Activated CD4-positive, alpha-beta T cell treated with anti-CD3 and anti-CD28 coated beads for 24 hours (primary cell): ENCODE data around the gene WDR48.

Experiments used
- DNase-seq, 2 donors: peaks; one replicate each; pipeline ENCODE4 v3.0.0-alpha.2; 2020; ENCODE audit warnings: low read depth in 2 of 2

The WDR48 gene

DNA sequence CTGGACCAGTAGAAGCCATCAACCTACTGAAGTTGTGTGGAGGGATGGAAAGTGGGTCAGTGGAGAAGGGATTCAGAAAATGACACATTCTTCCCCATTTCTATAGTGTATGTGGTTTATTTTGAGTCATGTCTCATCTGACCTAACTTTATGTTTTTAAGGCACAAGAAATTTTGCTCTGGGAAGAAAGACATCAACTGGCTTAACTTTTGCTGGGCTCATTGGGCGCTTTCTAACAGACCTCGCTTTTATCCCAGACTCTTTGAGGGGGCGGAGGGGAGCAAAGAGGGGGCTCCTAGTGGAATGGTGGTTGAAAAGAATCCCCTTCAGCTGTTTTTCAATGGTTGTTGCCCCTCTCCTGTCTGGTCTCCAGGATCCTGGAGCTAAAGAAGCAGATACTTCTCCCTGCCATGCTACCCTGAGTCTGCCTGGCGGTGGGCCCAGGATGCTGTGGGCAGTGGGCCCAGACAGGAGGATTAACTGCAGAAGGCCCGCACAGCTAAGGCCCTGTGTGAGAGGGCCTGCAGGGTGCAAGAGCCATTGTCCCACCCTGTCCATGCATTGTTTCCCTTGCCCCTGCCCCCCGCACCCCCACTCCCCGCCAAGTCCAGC lies 87.1 kb downstream of the WDR48 start:
- DNase-seq, result no peak

DNA sequence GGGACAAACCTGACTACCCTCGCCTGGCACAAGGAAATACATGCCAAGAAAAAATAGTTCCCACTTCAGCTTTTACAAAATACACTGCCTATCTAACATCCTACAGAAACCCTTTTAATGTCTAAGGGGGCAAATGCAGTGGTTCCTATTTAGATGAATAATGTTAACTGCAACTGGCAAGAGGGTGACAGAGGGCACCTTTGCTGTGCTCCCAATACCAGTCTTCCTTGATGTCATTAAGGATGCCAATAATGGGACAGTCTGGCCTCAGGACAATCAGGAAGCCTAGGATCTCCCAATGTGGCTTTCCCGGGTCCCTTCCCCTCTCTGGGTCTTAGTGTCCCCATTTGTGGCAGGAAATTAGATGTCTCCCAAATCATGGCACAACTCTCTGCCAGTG lies 87.6 kb downstream of the WDR48 start:
- no peak for DNase-seq

DNA sequence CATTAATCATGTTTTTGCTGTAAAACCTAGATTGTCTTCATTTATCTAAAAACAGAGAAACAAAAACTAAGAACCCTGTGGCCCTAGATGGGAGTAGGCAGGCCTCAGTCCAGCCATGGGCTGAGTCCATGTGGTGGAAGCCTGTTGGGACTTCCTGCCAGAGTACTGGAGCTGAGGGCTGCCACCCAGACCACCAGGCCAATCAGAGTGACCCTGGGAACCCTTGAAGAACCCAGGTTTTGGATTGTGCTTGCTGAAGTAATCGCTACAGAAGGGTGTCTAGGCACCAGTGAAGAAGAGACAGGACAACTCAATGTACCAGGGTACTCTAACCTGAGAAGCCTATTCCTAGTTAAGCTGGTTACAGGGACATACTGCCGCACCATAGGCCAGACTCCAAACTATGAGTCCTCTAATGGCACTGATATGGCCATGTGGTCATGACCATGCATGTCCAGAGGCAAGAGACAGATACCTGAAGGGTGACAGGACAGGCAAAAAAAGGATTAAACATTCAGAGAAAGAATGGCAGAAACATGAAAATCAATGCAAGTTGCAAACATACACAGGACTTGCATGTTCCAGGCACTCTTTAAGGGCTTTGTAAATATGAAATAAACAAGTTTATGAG lies 88.6 kb downstream of the WDR48 start:
- no peak for DNase-seq

DNA sequence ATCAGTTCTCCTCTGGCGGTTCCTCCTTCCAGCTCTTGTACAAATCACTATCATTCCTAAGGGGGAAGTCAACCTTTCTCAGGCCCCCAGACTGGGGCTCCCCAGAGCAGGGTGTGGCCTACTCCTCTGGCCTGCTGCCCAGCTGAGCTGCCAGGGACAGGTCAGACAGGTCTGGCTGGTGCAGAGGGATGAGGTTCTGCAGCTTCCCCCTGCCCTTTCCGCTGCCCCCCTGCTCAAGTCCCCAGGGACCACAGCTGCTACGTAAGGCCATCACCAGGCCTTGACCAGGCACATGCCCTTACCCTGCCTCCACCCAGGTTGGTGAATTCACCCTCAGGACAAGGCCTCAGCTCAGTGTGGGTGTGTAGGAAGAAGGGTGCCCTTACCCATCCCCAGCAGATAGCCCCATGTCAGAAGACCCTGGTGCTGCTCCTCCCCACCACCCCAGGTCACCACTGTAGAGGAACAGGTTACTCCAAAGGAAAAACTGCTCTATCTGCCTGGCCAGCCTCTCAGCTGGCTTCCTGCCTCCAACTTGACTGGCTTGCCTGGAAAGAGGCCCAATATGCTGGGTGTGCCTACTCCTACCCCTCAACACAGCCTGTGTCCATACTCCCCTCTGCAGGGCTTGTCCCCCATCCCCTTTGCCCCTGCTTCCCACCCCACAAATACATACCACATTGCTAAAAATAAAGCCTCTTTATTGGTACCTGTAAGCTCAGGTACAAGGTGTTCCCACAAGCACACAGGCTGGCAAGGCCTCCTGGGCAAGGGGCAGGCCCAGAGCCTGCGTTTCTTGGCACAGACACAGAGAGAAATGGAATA lies 89.6 kb downstream of the WDR48 start:
- no peak for DNase-seq

DNA sequence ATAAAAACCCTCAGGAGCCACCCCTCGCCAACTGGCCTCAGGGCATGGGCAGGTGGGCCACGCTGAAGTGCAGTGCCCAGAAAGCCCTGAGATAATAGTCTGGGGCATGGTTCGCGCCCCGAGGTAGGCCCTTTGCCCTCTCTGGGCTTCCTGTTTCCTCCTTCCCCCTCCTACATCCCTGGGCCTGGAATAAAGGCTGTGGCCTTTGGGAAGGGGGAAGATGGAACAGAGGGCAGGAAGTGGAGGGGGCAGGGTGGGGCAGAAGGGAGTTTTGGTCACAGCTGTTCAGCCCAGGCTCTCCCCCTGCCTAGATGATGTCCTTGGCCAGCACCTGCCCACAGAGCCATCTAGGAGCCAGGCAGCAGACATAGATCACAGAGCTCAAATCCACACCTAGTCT lies 90.3 kb downstream of the WDR48 start:
- no peak for DNase-seq

DNA sequence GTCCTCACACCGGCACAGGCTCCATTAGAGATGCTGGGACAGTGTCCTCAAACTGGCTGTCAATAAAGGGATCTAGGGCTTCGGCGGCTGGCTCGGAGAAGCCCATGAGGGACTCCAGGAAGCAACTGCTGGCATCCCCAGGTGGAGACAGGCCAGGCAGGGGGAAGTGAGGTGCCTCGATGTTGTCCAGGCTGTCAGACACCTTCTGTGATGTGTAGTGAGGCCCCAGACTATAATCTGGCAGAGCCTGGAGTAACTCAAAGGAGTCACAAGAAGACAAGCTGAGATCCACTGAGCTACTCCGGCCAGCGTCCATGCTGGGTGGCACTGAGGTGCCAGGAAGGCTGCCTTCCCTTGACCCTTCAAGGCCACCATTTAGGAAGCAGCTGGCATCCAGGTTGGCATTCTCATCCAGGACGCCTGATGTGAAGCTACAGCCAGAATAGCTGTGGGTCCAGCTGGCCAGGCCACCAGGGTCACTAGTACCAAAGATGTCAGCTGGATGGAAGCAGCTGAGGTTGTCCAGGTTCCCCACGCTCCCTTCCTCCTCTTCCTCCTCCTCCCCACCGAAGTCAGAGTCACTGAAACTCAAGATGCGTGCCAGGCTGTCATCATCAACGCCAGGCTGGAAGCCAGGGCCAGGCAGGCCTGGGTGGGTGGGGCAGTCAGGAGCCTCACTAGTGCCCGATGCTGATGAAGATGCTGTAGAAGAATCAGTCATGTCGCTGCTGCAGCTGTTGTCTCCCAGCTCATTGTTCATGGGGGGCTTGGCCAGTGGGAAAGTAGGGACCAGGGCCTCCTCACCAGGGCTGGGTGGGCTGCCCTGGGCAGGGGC lies 91.5 kb downstream of the WDR48 start:
- DNase-seq, result no peak

DNA sequence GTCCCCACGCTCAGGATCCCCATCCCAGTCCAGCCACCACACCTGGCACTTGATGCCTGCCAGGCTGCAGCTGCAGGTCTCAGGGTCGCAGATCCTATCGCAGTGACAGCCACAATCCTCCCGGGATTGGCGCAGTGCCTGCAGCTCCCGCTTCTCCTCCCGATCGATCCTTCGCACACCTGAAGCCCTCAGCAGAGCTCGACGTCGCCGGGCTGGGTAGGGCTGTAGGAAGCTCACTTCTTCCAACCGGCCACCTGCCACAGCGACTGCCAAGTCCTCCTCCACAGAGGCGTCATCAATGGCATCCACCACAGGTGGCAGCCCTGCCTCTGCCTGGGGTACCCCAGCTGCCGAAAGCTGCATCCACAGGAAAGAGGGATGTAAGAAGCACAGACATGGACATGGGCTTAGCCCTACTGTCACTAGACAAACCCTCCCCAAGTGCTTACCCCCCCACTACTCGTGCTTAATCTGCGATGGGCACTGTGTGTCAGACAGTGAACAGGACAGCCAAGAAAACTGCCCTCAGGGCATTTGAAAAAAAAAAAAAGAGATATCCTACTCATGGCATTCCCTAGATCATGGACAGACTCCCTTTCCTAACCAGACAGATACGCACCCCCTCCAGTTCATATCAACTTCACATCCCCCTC lies 92.4 kb downstream of the WDR48 start:
- DNase-seq, result no peak

DNA sequence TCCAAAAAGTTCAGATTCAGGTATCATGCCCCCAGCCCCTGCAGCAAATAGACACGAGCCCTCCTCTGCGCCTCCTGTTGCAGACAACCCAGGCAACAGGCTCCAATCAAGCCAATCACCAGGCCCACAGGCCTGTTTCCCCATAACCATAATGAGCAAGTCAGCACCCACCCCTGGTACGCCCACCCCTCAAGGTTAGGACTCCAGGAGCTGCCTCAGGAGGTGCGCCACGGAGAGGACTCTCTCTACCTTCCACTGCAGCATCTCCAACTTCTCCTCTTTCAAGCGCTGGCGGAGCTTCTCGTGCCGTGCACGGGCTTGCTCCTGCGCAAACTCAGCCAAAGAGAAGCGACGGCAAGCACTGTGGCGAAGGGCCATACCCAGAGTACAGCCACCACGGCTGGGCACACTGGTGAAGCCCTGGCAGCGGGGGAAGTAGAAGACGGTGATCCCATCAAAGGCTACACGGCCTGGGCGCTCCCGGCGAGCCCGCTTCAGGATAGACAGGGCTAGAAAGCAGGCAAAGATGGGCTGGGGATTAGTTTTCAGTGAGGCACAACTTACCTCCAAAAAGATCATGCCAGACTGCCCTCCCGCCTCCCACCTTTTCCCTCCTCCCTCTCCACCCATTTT lies 93.0 kb downstream of the WDR48 start:
- no peak for DNase-seq

DNA sequence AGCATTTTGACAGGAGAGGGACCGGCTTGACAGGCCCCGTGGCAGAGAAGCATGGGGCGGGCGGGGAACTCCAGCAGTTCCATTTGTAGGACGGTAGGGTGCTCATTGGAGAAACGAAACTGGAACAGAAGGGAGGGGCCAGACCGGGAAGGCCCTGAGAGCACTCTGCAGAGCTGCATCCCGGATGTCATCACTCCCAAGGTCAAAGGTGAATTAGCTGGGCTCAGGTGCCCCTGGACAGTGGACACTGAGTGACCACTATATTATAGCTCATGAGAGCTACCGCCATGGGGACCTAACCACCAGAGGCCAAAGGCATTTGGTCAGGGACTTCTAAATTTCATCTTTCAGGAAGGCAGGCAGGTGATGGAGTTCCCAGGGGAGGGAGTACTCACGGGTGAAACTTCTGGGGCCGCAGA lies 94.3 kb downstream of the WDR48 start:
- no peak for DNase-seq
